Measurements from ENCODE around the gene M1AP. TPM values are rescaled to one million over a fixed set of nuclear protein-coding genes. Genes with fewer than 3 reads are reported as not detected.

M1AP gene
- total RNA-seq, 1 experiment from 2014 or later = not detected

GRCh38 chr2:74533464-74533863 is 114.7 kb downstream of the M1AP start:
- H3K9me2 ChIP-seq (replicated peaks; ENCODE audit: low read length) = no peaks in the 10 kb centered on the region
- no peak overlapping the region for H3K9ac ChIP-seq (ENCODE audit: low read length)
- ATAC-seq (no peak), DNase-seq (no peak)
- no peaks in the 10 kb centered on the region for H3K9me3 ChIP-seq (ENCODE audit: low read length)
- no peaks in the 10 kb centered on the region for H3K27me3 ChIP-seq (ENCODE audit: low read length)
- CTCF ChIA-PET = no interaction called here
- BruUV-seq (replicated peaks) = no TSS peak
- no peak overlapping the region for H3K4me2 ChIP-seq (ENCODE audit: low read length)
- H3K79me2 ChIP-seq (ENCODE audit: low read length) = peaks cover 30% of the 10 kb centered on the region
- no peaks in the 10 kb centered on the region for H4K20me1 ChIP-seq (ENCODE audit: low read length)
- peaks cover 7% of the 10 kb centered on the region; the same call in 1 of the 2 replicates for H3K36me3 ChIP-seq (ENCODE audit: low read depth, low read length)
- peaks cover 10% of the 10 kb centered on the region for H3K4me1 ChIP-seq (ENCODE audit: insufficient read depth, low read length)
- H2AFZ ChIP-seq (ENCODE audit: low read length) = no peak overlapping the region
- no peaks in the 10 kb centered on the region for H3F3A ChIP-seq (ENCODE audit: low read length, unreplicated experiment)
- POLR2A ChIA-PET (ENCODE audit: unreplicated experiment) = no interaction called here
- no peak overlapping the region for H3K4me3 ChIP-seq (ENCODE audit: low read length)
- H3K27ac ChIP-seq (ENCODE audit: low read length) = no peak overlapping the region
- no peak for TF ChIP-seq EZH2phosphoT487 (IDR thresholded peaks at IDR 0.05; ENCODE audit: borderline replicate concordance, low read length)
- no peak for TF ChIP-seq EZH2 (IDR thresholded peaks at IDR 0.05; ENCODE audit: low read length, unreplicated experiment)
- TF ChIP-seq CTCF (conservative IDR thresholded peaks at IDR 0.05; ENCODE audit: low read depth, low read length) = no peak
- intact Hi-C loops (cut with micrococcal nuclease) = loop anchor here (5.0 kb wide), 1 partner anchor 54 kb away; no protein-coding TSS in a partner anchor

GRCh38 chr2:74532222-74532621 is 115.9 kb downstream of the M1AP start:
- H3K79me2 ChIP-seq (ENCODE audit: low read length) = peaks cover 42% of the 10 kb centered on the region
- CTCF ChIA-PET = interaction anchor here (0.6 kb wide), 1 partner anchor 50 kb away, joined by 5 read pairs; the partner anchor contains the start of genes CCDC142 and TTC31
- POLR2A ChIA-PET (ENCODE audit: unreplicated experiment) = no interaction called here

More at GRCh38 chr2:74532222-74532621, 115.9 kb downstream of the M1AP start:
- H3F3A ChIP-seq (ENCODE audit: low read length, unreplicated experiment) = no peaks in the 10 kb centered on the region
- no peaks in the 10 kb centered on the region for H3K27me3 ChIP-seq (ENCODE audit: low read length)
- H3K9ac ChIP-seq (ENCODE audit: low read length) = no peak overlapping the region
- DNase-seq (peak; percentile 54), ATAC-seq (no peak)
- intact Hi-C loops (cut with micrococcal nuclease) = loop anchor here (5.0 kb wide), 1 partner anchor 55 kb away; no protein-coding TSS in a partner anchor
- no peak for TF ChIP-seq EZH2 (IDR thresholded peaks at IDR 0.05; ENCODE audit: low read length, unreplicated experiment)
- TF ChIP-seq CTCF (conservative IDR thresholded peaks at IDR 0.05; ENCODE audit: low read depth, low read length) = peak; percentile 68
- 0 out of 2 replicates have a peak, but pooled peaks cover 7% of the 10 kb centered on the region for H4K20me1 ChIP-seq (ENCODE audit: low read length)
- no peaks in the 10 kb centered on the region for H3K9me2 ChIP-seq (replicated peaks; ENCODE audit: low read length)
- no peak overlapping the region for H2AFZ ChIP-seq (ENCODE audit: low read length)
- no peaks in the 10 kb centered on the region for H3K9me3 ChIP-seq (ENCODE audit: low read length)
- no peak overlapping the region for H3K27ac ChIP-seq (ENCODE audit: low read length)
- peaks cover 20% of the 10 kb centered on the region for H3K4me1 ChIP-seq (ENCODE audit: insufficient read depth, low read length)
- no peak overlapping the region for H3K4me3 ChIP-seq (ENCODE audit: low read length)
- BruUV-seq (replicated peaks) = no TSS peak
- H3K36me3 ChIP-seq (ENCODE audit: low read depth, low read length) = peaks cover 16% of the 10 kb centered on the region
- no peak overlapping the region for H3K4me2 ChIP-seq (ENCODE audit: low read length)
